ENCODE data around the gene OAF. TPM values are rescaled to one million over a fixed set of nuclear protein-coding genes. Genes with fewer than 3 reads are reported as not detected.
A peak's percentile ranks its signal among the peaks of the same experiment; 100 is the strongest.

Gene OAF
- total and polyA plus RNA-seq, 11 donors = 10.3 to 41.9 (median 19.9) TPM

GRCh38 chr11:120209746-120210625, 846 bp upstream of the OAF start:
- 24 to 31% (median 29%) methylated on average over 26 of the region's 26 CpGs for WGBS, 4 donors
- Histone ChIP-seq H3K36me3 (peaks cover 0 to 11% (median 0%) of the 10 kb centered on the region in 9 donors), H3K27ac (peak overlapping the region; percentile 67 to 87 (median 77)), H3K27me3 (no peaks in the 10 kb centered on the region), H3K4me1 (peaks cover 0 to 59% (median 27%) of the 10 kb centered on the region in 12 donors), H3K9me3 (no peaks in the 10 kb centered on the region), H3K4me3 (peak overlapping the region; percentile 54 to 94 (median 72))
- no peak for ATAC-seq
- DNase-seq = peak in 1 of 5 donors; percentile 71
- intact Hi-C loops (cut with DNase I) = loop anchor here in 2 of 10 donors (5.0 kb wide), 2 partner anchors 33 to 38 kb away; no protein-coding TSS in a partner anchor
- TF ChIP-seq CTCF (IDR thresholded peaks at IDR 0.05) (no peak), POLR2A (IDR thresholded peaks at IDR 0.05) (no peak)

DNA sequence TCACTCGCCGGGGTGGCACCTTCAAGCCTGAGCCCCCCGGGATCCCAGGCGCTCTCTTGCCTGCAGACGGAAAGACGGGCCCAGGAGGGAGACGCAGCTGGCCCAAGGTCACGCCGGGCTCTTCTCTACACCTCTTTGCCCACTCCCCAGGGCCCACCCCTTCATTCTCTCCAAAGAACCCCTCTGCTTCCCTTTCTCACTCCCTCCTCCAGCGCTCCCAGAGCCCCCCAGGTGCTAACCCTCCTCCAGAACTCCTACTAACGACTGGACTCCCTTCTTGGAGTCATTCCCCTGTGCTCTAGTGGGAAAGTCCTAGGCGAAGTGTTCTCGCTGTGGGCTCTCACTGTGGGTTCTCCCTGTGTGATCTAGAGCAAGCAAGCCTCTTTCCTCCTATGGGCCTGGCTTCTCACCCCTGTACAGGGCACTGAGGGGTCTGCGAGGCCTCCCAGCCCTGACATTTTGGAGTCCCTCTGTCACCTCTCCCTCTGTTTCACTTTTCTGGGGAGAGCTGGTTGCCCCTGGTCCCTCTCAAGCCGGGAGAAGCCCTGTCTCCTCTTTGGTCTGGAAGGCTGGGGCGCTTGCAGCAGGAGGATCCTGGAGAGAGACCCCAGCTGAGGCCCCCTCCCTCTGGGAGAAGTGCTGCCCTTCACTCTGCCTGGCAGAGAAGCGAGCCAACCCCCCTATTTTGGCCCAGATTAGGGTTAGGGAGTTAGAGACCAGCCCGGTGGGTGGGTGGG, 858 bp downstream of the OAF start:
- H3K27me3 ChIP-seq = no peaks in the 10 kb centered on the region
- H3K4me3 ChIP-seq = peak overlapping the region; percentile 54 to 94 (median 72)
- DNase-seq (peak in 1 of 5 donors; percentile 26), ATAC-seq (no peak)
- intact Hi-C loops (cut with DNase I) = loop anchor here in 3 of 10 donors (2.0 to 5.0 kb wide), 3 partner anchors 27 to 39 kb away; no protein-coding TSS in a partner anchor
- H3K4me1 ChIP-seq = peaks cover 0 to 75% (median 37%) of the 10 kb centered on the region in 12 donors
- TF ChIP-seq CTCF (IDR thresholded peaks at IDR 0.05) (no peak), POLR2A (IDR thresholded peaks at IDR 0.05) (no peak)
- peaks cover 0 to 15% (median 0%) of the 10 kb centered on the region in 9 donors for H3K36me3 ChIP-seq
- WGBS, 4 donors = 30 to 42% (median 37%) methylated on average over 18 of the region's 18 CpGs
- H3K27ac ChIP-seq = peak overlapping the region in 11 of 12 donors; percentile 62 to 87 (median 78)
- H3K9me3 ChIP-seq = no peaks in the 10 kb centered on the region

GRCh38 chr11:120212259-120212878, 1.5 kb downstream of the OAF start:
- TF ChIP-seq POLR2A (IDR thresholded peaks at IDR 0.05) (no peak), CTCF (IDR thresholded peaks at IDR 0.05) (no peak)
- DNase-seq (peak in 1 of 5 donors; percentile 35), ATAC-seq (no peak)
- intact Hi-C loops (cut with DNase I) = loop anchor here in 3 of 10 donors (2.0 to 5.0 kb wide), 3 partner anchors 28 to 40 kb away; no protein-coding TSS in a partner anchor
- WGBS, 4 donors = 57 to 62% (median 59%) methylated on average over 13 of the region's 13 CpGs
- Histone ChIP-seq H3K27ac (peak overlapping the region in 11 of 12 donors; percentile 42 to 87 (median 76)), H3K9me3 (no peaks in the 10 kb centered on the region), H3K4me3 (peak overlapping the region; percentile 54 to 94 (median 72)), H3K36me3 (peaks cover 0 to 15% (median 0%) of the 10 kb centered on the region in 9 donors), H3K27me3 (no peaks in the 10 kb centered on the region), H3K4me1 (peaks cover 0 to 80% (median 42%) of the 10 kb centered on the region in 12 donors)

Data from heart left ventricle (tissue), 16 donors.